K562 (cell line): ENCODE data around the gene AP3S2. TPM values are rescaled to one million over a fixed set of nuclear protein-coding genes. Genes with fewer than 3 reads are reported as not detected.

Source experiments
- ATAC-seq: fragments of 200-7000 bp; cut with Tn5 transposase; 3 replicates; pipeline ENCODE4 v1.9.1; 2020; ENCODE audit warnings: moderate library complexity
- BruUV-seq: library from RNA; stranded (reverse); fragments of 400-500 nt; replicated peaks from 2 replicates; lab custom pipeline; 2021; lab: Mats Ljungman, UMichigan
- CTCF ChIA-PET: fragments of 300-600 bp; formaldehyde crosslinking; extraction: SDS; loops from one replicate; lab custom pipeline; 2021; ENCODE audit warnings: low intra/inter-chr PET ratio; lab: Yijun Ruan, JAX
- POLR2A ChIA-PET: fragments of 300-600, 350-650 bp; sonication (Branson Sonifier 250); formaldehyde crosslinking; extraction: SDS; loops from one replicate; lab custom pipeline; 2021; ENCODE audit warnings: antibody characterized with exemption, inconsistent platforms; lab: Yijun Ruan, JAX
- DNase-seq, 4 experiments: peaks; one replicate each; pipeline versions ENCODE4 v3.0.0 to v3.0.0-alpha.2; 2011 to 2018; ENCODE audit warnings: low spot score in 3 of 4, mixed read lengths in 3 of 4; ENCODE audit errors: extremely low read depth in 1 of 4
- FAIRE-seq: peaks from 2 replicates; lab custom pipeline; 2011; peaks lifted over from hg19 to GRCh38; lab: Jason Lieb, UNC
- H2AFZ ChIP-seq: 2 replicates; pipeline ENCODE4 v1.6.0; 2011; ENCODE audit warnings: low read depth, low read length, control low read depth, inconsistent platforms
- H3K27ac ChIP-seq: fragments of 200-600 bp; 3 replicates; pipeline ENCODE4 v1.8.0; 2011; ENCODE audit warnings: low read depth, mild to moderate bottlenecking, control low read depth, inconsistent platforms, low read length, moderate library complexity, mixed read lengths; ENCODE audit errors: extremely low read depth
- H3K27me3 ChIP-seq, 2 experiments: fragments of 300-600 bp in 1 of 2; 2 replicates in 1 of 2; 3 replicates in 1 of 2; pipeline versions ENCODE4 v1.6.0 to v1.8.0; 2011; ENCODE audit warnings: inconsistent platforms in 2 of 2, low read length in 2 of 2, mild to moderate bottlenecking in 1 of 2, mixed read lengths in 1 of 2, moderate library complexity in 1 of 2; ENCODE audit not compliant: control insufficient read depth in 2 of 2, insufficient read depth in 2 of 2
- H3K36me3 ChIP-seq: fragments of 300-600 bp; 3 replicates; pipeline ENCODE4 v1.8.0; 2011; ENCODE audit warnings: mild to moderate bottlenecking, low read length, inconsistent platforms; ENCODE audit not compliant: control insufficient read depth, insufficient read depth
- H3K4me1 ChIP-seq, 2 experiments: fragments of 200-600 bp in 1 of 2; replicated peaks in 1 of 2; 2 replicates in 1 of 2; 3 replicates in 1 of 2; pipeline versions ENCODE4 v1.5.1 to v1.8.0; 2011; ENCODE audit warnings: inconsistent platforms in 2 of 2, low read length in 2 of 2, mild to moderate bottlenecking in 1 of 2, mixed read lengths in 1 of 2, moderate library complexity in 1 of 2; ENCODE audit not compliant: control insufficient read depth in 2 of 2, insufficient read depth in 2 of 2
- H3K4me2 ChIP-seq: 2 replicates; pipeline ENCODE4 v1.6.1; 2011; ENCODE audit warnings: low read length, control low read depth, inconsistent platforms, mixed read lengths; ENCODE audit not compliant: insufficient read depth
- H3K4me3 ChIP-seq: fragments of 200-600 bp; sonication (generic), shearing (Covaris generic); 2 replicates; pipeline ENCODE4 v1.5.1; 2016; ENCODE audit warnings: control low read depth, inconsistent platforms
- H3K79me2 ChIP-seq: fragments of 200-600 bp; 3 replicates; pipeline ENCODE4 v1.8.0; 2011; ENCODE audit warnings: low read length, inconsistent platforms; ENCODE audit not compliant: control insufficient read depth, insufficient read depth
- H3K9ac ChIP-seq, 2 experiments: 2 replicates each; pipeline versions ENCODE4 v1.6.0 to v1.6.1; 2011; ENCODE audit warnings: low read depth in 2 of 2, low read length in 2 of 2, control low read depth in 1 of 2, inconsistent platforms in 1 of 2, mild to moderate bottlenecking in 1 of 2, mixed read lengths in 1 of 2; ENCODE audit not compliant: insufficient read depth in 1 of 2
- H3K9me1 ChIP-seq: one replicate; pipeline ENCODE4 v1.6.0; 2011; ENCODE audit warnings: inconsistent platforms, mild to moderate bottlenecking, low read length, moderate library complexity; ENCODE audit not compliant: control insufficient read depth, insufficient read depth
- H3K9me3 ChIP-seq: replicated peaks from 2 replicates; pipeline ENCODE4 v1.5.1; 2011; ENCODE audit warnings: low read depth, low read length, inconsistent platforms; ENCODE audit not compliant: control insufficient read depth, insufficient read depth
- H4K20me1 ChIP-seq: replicated peaks from 2 replicates; pipeline ENCODE4 v1.6.1; 2011; ENCODE audit warnings: low read length, inconsistent platforms, mixed read lengths; ENCODE audit not compliant: control insufficient read depth, insufficient read depth
- ATF1 ChIP-seq, 2 experiments: fragments of 450-650 bp in 1 of 2; IDR thresholded peaks; 2 replicates each; pipeline ENCODE4 v1.6.1; 2016; ENCODE audit warnings: missing compliant biosample characterization in 1 of 2, missing genetic modification characterization in 1 of 2
- ERF ChIP-seq: fragments of 450-650 bp; formaldehyde crosslinking; IDR thresholded peaks from 2 replicates; pipeline ENCODE4 v1.4.0; 2020; ENCODE audit warnings: mild to moderate bottlenecking, mixed read lengths
- HNRNPLL ChIP-seq: fragments of 200-400 bp; formaldehyde crosslinking; IDR thresholded peaks from 2 replicates; pipeline ENCODE4 v1.6.1; 2017; ENCODE audit warnings: low read length, low read depth, mild to moderate bottlenecking; ENCODE audit not compliant: poor library complexity, severe bottlenecking
- JUND ChIP-seq, 2 experiments: IDR thresholded peaks; 2 replicates in 1 of 2; 3 replicates in 1 of 2; pipeline ENCODE4 v1.6.1; 2011; ENCODE audit warnings: borderline replicate concordance in 2 of 2, low read depth in 2 of 2, low read length in 2 of 2, improper control_type of control experiment in 1 of 2, missing biosample characterization in 1 of 2, missing genetic modification characterization in 1 of 2, missing genetic modification reagents in 1 of 2
- L3MBTL2 ChIP-seq: fragments of 450-650 bp; IDR thresholded peaks from 2 replicates; pipeline ENCODE4 v1.6.1; 2016; ENCODE audit warnings: mild to moderate bottlenecking, moderate library complexity
- MCM2 ChIP-seq: fragments of 450-650 bp; IDR thresholded peaks from 2 replicates; pipeline ENCODE4 v1.6.1; 2017; ENCODE audit warnings: low read depth, mild to moderate bottlenecking
- NR2F6 ChIP-seq: fragments of 450-650 bp; formaldehyde crosslinking; IDR thresholded peaks from 2 replicates; pipeline ENCODE4 v1.4.0; 2020; ENCODE audit warnings: mild to moderate bottlenecking
- RCOR1 ChIP-seq, 2 experiments: IDR thresholded peaks; 2 replicates each; pipeline ENCODE4 v1.6.1; 2012; ENCODE audit warnings: low read depth in 2 of 2, low read length in 2 of 2, borderline replicate concordance in 1 of 2, improper control_type of control experiment in 1 of 2
- TEAD1 ChIP-seq, 2 experiments: fragments of 450-650 bp in 1 of 2; sonication (generic) in 1 of 2; formaldehyde crosslinking; IDR thresholded peaks; 2 replicates each; pipeline versions ENCODE4 v1.4.0 to v1.8.0; 2020 to 2022; ENCODE audit warnings: mild to moderate bottlenecking in 2 of 2, missing genetic modification reagents in 1 of 2
- USF1 ChIP-seq: sonication (generic); formaldehyde crosslinking; IDR thresholded peaks from 2 replicates; pipeline ENCODE4 v1.9.0; 2022; ENCODE audit warnings: mild to moderate bottlenecking, missing genetic modification reagents
- YBX1 ChIP-seq: fragments of 450-650 bp; IDR thresholded peaks from 2 replicates; pipeline ENCODE4 v1.7.1; 2016; ENCODE audit warnings: mild to moderate bottlenecking
- ZNF143 ChIP-seq: sonication (generic); formaldehyde crosslinking; IDR thresholded peaks from 2 replicates; pipeline ENCODE4 v1.9.0; 2022; ENCODE audit warnings: mild to moderate bottlenecking, missing genetic modification reagents
- ZNF511 ChIP-seq: sonication (generic); formaldehyde crosslinking; IDR thresholded peaks from 2 replicates; pipeline ENCODE4 v1.8.0; 2022; ENCODE audit warnings: mild to moderate bottlenecking, missing genetic modification reagents
- WGBS: fragments of 100-300 bp; shearing (Covaris generic); methylation state at CpG from one replicate; pipeline ENCODE4 v1.1.6; 2016; ENCODE audit warnings: low coverage, mixed read lengths; ENCODE audit not compliant: insufficient coverage; ENCODE audit errors: missing lambda C conversion rate; 5-methylcytosine and 5-hydroxymethylcytosine counted together
- in situ Hi-C: fragments of 300-500 bp; cut with MboI; formaldehyde crosslinking; loops from 4 replicates; pipeline ENCODE4 v1.15.0; 2018; ENCODE audit warnings: inconsistent platforms, mixed read lengths
- intact Hi-C: fragments of 100-400 bp; cut with micrococcal nuclease; formaldehyde crosslinking; loops from 2 replicates; pipeline ENCODE4 v1.14.2; 2022
- polyA plus RNA-seq, 8 experiments: library from polyadenylated mRNA; depleted of rRNA in 4 of 8; stranded (reverse) in 5 of 8; unstranded in 3 of 8; fragments of >200 nt; fragmentation: Nextera tagmentation in 2 of 8; fragmentation: Illumina TruSeq in 1 of 8; extraction: Ambion mirVana in 2 of 8; extraction: Trizol in 1 of 8; gene quantifications; 2 replicates each; pipeline versions ENCODE4 v1.2.1 to v1.2.3, GENCODE V29; 2011 to 2014; ENCODE audit warnings: inconsistent platforms in 1 of 8, missing spikeins in 1 of 8
- total RNA-seq, 7 experiments: library from RNA; depleted of rRNA in 6 of 7; stranded (reverse); fragments of >200 nt in 6 of 7; fragmentation: Illumina TruSeq in 2 of 7; extraction: Trizol in 2 of 7; gene quantifications; 2 replicates each; pipeline versions ENCODE4 v1.2.1 to v1.2.3, GENCODE V29; 2011 to 2021; ENCODE audit warnings: low replicate concordance in 1 of 7
- TF ChIP-seq, protein P1 (sequence below): fragments of 450-650 bp; formaldehyde crosslinking; conservative IDR thresholded peaks from 2 replicates; pipeline ENCODE4 v1.4.0; 2022; ENCODE audit warnings: mild to moderate bottlenecking, missing genetic modification characterization
- TF ChIP-seq, protein P2 (sequence below): sonication (generic); formaldehyde crosslinking; IDR thresholded peaks from 2 replicates; pipeline ENCODE4 v1.9.0; 2022; ENCODE audit warnings: mild to moderate bottlenecking, missing genetic modification reagents

Gene AP3S2
- total and polyA plus RNA-seq, 9 of the 15 experiments (the other 6 are each of a cell fraction or from before 2014, with no cell fraction given), result 16.4 to 54.1 (median 37.4) TPM

DNA sequence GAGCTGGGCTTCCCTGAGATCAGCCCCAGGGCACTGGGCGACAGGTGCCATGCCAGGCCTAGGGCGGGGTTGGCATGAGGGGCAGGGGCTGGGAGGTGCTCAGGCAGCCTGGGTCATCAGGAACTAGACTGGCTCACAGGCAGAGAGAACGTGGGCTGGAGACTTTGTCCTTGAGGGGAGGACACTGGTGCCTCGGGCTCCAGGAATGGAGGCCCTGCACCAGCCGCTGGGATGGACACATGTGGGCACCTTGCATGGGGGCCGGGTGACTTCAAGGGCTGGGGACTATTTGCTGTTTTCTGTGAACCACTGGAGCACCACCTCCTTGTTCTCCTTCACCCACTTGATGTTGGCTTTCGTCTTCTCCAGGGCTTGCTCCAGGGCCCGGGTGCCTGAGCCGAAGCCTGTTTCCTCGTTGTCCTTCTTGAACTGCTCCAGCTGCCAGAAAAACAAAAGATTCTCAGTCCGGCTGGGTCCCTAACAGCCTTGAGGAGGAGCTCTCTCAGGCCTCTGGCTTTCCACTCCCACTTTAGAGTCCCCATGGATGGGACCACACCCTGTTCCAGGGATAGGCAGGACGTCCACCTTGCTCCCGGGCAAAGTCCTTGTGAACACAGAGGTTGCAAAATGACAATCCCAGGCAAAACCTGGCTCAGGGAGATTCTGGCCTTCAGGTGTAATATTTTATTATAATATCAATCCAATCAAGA lies 108.6 kb downstream of the AP3S2 start:
- DNase-seq (no peak), ATAC-seq (no peak)
- no peaks in the 10 kb centered on the region for H3K27me3 ChIP-seq
- no peak overlapping the region for H3K4me2 ChIP-seq
- peak overlapping the region in 1 of 2 experiments; percentile 41; a peak in 1 of 4 replicates for H3K9ac ChIP-seq
- H3K36me3 ChIP-seq, result no peaks in the 10 kb centered on the region
- CTCF ChIA-PET, result no interaction called here
- TF ChIP-seq L3MBTL2 (no peak), ZNF143 (CRISPR knock-in tag) (no peak), MCM2 (no peak), NR2F6 (CRISPR knock-in tag) (no peak), YBX1 (no peak), USF1 (no peak), ERF (no peak), ATF1 (CRISPR knock-in tag; IDR thresholded peaks at IDR 0.05) (no peak), ATF1 (tag; IDR thresholded peaks at IDR 0.05) (no peak), RCOR1 (IDR thresholded peaks at IDR 0.05; ENCODE audit: borderline replicate concordance in 1 of 2, low read depth in 2 of 2, low read length in 2 of 2) (no peak), HNRNPLL (no peak), ZNF511 (CRISPR knock-in tag) (no peak), TEAD1 (CRISPR knock-in tag; IDR thresholded peaks at IDR 0.05) (no peak), JUND (IDR thresholded peaks at IDR 0.05; ENCODE audit: borderline replicate concordance, low read depth, low read length) (no peak), JUND (tag; IDR thresholded peaks at IDR 0.05; ENCODE audit: borderline replicate concordance, low read depth, low read length) (no peak)
- TF ChIP-seq, protein P1, sequence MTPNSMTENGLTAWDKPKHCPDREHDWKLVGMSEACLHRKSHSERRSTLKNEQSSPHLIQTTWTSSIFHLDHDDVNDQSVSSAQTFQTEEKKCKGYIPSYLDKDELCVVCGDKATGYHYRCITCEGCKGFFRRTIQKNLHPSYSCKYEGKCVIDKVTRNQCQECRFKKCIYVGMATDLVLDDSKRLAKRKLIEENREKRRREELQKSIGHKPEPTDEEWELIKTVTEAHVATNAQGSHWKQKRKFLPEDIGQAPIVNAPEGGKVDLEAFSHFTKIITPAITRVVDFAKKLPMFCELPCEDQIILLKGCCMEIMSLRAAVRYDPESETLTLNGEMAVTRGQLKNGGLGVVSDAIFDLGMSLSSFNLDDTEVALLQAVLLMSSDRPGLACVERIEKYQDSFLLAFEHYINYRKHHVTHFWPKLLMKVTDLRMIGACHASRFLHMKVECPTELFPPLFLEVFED (CRISPR knock-in tag), result no peak
- TF ChIP-seq, protein P2, sequence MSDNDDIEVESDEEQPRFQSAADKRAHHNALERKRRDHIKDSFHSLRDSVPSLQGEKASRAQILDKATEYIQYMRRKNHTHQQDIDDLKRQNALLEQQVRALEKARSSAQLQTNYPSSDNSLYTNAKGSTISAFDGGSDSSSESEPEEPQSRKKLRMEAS (CRISPR knock-in tag), result no peak
- TF ChIP-seq, all 486 proteins: peak for 0
- 67% methylated on average over 13 of the region's 13 CpGs for WGBS
- POLR2A ChIA-PET, result interaction anchor here (0.5 to 1.4 kb wide), 3 partner anchors 10 to 108 kb away, joined by 4 read pairs; partner anchors contain the start of gene AP3S2
- FAIRE-seq, result no peak
- BruUV-seq, result no TSS peak
- Histone ChIP-seq H3K27ac (no peak overlapping the region), H3K4me1 (peaks cover 35 to 36% of the 10 kb centered on the region in 2 experiments), H4K20me1 (no peaks in the 10 kb centered on the region), H3K9me3 (no peaks in the 10 kb centered on the region; the same call in 1 of the 2 replicates), H3K4me3 (no peak overlapping the region), H3K9me1 (no peaks in the 10 kb centered on the region), H2AFZ (no peak overlapping the region), H3K79me2 (no peaks in the 10 kb centered on the region)
- in situ Hi-C loops, result loop anchor here (10.0 kb wide), 1 partner anchor 450 kb away; the partner anchor contains the start of genes CIB1 and GDPGP1
- intact Hi-C loops, result no loop called here
